MG63 (cell line): ENCODE results near the gene ARHGEF5. TPM values are rescaled to one million over a fixed set of nuclear protein-coding genes. Genes with fewer than 3 reads are reported as not detected.
A peak's percentile ranks its signal among the peaks of the same experiment; 100 is the strongest.
"Not testable (repeated sequence)": the region's sequence is repeated elsewhere in the genome, so short reads cannot be mapped to it uniquely, and the experiment has no call there.

Experiments used
- DNase-seq: peaks from one replicate; pipeline ENCODE4 v3.0.0-alpha.2; 2020
- H3K27me3 ChIP-seq: fragments of 250-450 bp; sonication (Bioruptor Pico); 2 replicates; pipeline ENCODE4 v1.5.1; 2020; ENCODE audit warnings: mild to moderate bottlenecking, moderate library complexity
- H3K36me3 ChIP-seq: fragments of 250-450 bp; sonication (Bioruptor Pico); 2 replicates; pipeline ENCODE4 v1.5.1; 2020; ENCODE audit warnings: mild to moderate bottlenecking, moderate library complexity
- H3K4me3 ChIP-seq: fragments of 250-450 bp; sonication (Bioruptor Pico); 2 replicates; pipeline ENCODE4 v1.5.1; 2020; ENCODE audit warnings: mild to moderate bottlenecking, moderate library complexity
- H3K9me3 ChIP-seq: fragments of 250-450 bp; sonication (Bioruptor Pico); 2 replicates; pipeline ENCODE4 v1.5.1; 2020; ENCODE audit warnings: mild to moderate bottlenecking, moderate library complexity
- total RNA-seq: library from RNA; depleted of rRNA; stranded (reverse); fragments of >200 nt; shearing (Covaris generic); gene quantifications from 2 replicates; pipeline ENCODE4 v1.2.3, GENCODE V29; 2014; ENCODE audit warnings: low replicate concordance

Gene ARHGEF5
- total RNA-seq, 1 experiment from 2014 or later, result 2.7 TPM

- not testable (repeated sequence) for H3K9me3 ChIP-seq, H3K4me3 ChIP-seq, DNase-seq, H3K36me3 ChIP-seq, H3K27me3 ChIP-seq
Observed at GRCh38 chr7:144365523-144365922, 10.3 kb downstream of the ARHGEF5 start.

GRCh38 chr7:144367250-144367649 lies 12.0 kb downstream of the ARHGEF5 start:
- not testable (repeated sequence) for H3K9me3 ChIP-seq, H3K27me3 ChIP-seq, H3K36me3 ChIP-seq, DNase-seq, H3K4me3 ChIP-seq

- H3K4me3 ChIP-seq, H3K36me3 ChIP-seq, DNase-seq, H3K9me3 ChIP-seq, H3K27me3 ChIP-seq: not testable (repeated sequence)
Observed at GRCh38 chr7:144369221-144369620, 14.0 kb downstream of the ARHGEF5 start.

- no peaks in the 10 kb centered on the region for H3K9me3 ChIP-seq
- H3K36me3 ChIP-seq, result no peaks in the 10 kb centered on the region
- H3K4me3 ChIP-seq, result no peak overlapping the region
- no peaks in the 10 kb centered on the region for H3K27me3 ChIP-seq
- no peak for DNase-seq
Observed at GRCh38 chr7:144378651-144379050, 23.4 kb downstream of the ARHGEF5 start.

GRCh38 chr7:144379776-144380384 lies 24.7 kb downstream of the ARHGEF5 start:
- no peaks in the 10 kb centered on the region for H3K36me3 ChIP-seq
- H3K4me3 ChIP-seq, result no peak overlapping the region
- DNase-seq, result no peak
- no peaks in the 10 kb centered on the region for H3K27me3 ChIP-seq
- H3K9me3 ChIP-seq, result no peaks in the 10 kb centered on the region

GRCh38 chr7:144384071-144384470 lies 28.9 kb downstream of the ARHGEF5 start:
- H3K27me3 ChIP-seq, result no peaks in the 10 kb centered on the region
- H3K4me3 ChIP-seq, result no peak overlapping the region
- no peaks in the 10 kb centered on the region for H3K9me3 ChIP-seq
- DNase-seq, result no peak
- no peaks in the 10 kb centered on the region for H3K36me3 ChIP-seq

GRCh38 chr7:144384555-144385245 lies 29.5 kb downstream of the ARHGEF5 start:
- no peaks in the 10 kb centered on the region for H3K36me3 ChIP-seq
- no peaks in the 10 kb centered on the region for H3K9me3 ChIP-seq
- no peaks in the 10 kb centered on the region for H3K27me3 ChIP-seq
- H3K4me3 ChIP-seq, result no peak overlapping the region
- DNase-seq, result peak; percentile 12

GRCh38 chr7:144386741-144387140 lies 31.5 kb downstream of the ARHGEF5 start:
- no peaks in the 10 kb centered on the region for H3K9me3 ChIP-seq
- no peak overlapping the region for H3K4me3 ChIP-seq
- no peaks in the 10 kb centered on the region for H3K27me3 ChIP-seq
- no peaks in the 10 kb centered on the region for H3K36me3 ChIP-seq
- DNase-seq, result no peak

- no peak for DNase-seq
- no peaks in the 10 kb centered on the region for H3K36me3 ChIP-seq
- no peak overlapping the region for H3K4me3 ChIP-seq
- no peaks in the 10 kb centered on the region for H3K27me3 ChIP-seq
- no peaks in the 10 kb centered on the region for H3K9me3 ChIP-seq
Observed at GRCh38 chr7:144388950-144389349, 33.7 kb downstream of the ARHGEF5 start.

GRCh38 chr7:144390481-144390880 lies 35.3 kb downstream of the ARHGEF5 start:
- no peak for DNase-seq
- Histone ChIP-seq H3K4me3 (no peak overlapping the region), H3K36me3 (no peaks in the 10 kb centered on the region), H3K27me3 (no peaks in the 10 kb centered on the region), H3K9me3 (no peaks in the 10 kb centered on the region)

- H3K9me3 ChIP-seq, result no peaks in the 10 kb centered on the region
Observed at GRCh38 chr7:144391014-144391413, 35.8 kb downstream of the ARHGEF5 start.

GRCh38 chr7:144391823-144392255 lies 36.6 kb downstream of the ARHGEF5 start:
- H3K9me3 ChIP-seq, result no peaks in the 10 kb centered on the region
- H3K4me3 ChIP-seq, result no peak overlapping the region
- no peak for DNase-seq
- no peaks in the 10 kb centered on the region for H3K36me3 ChIP-seq
- no peaks in the 10 kb centered on the region for H3K27me3 ChIP-seq

More at GRCh38 chr7:144391014-144391413, 35.8 kb downstream of the ARHGEF5 start:
- no peak for DNase-seq
- Histone ChIP-seq H3K4me3 (no peak overlapping the region), H3K27me3 (no peaks in the 10 kb centered on the region), H3K36me3 (no peaks in the 10 kb centered on the region)

GRCh38 chr7:144397086-144397485 lies 41.9 kb downstream of the ARHGEF5 start:
- no peaks in the 10 kb centered on the region for H3K27me3 ChIP-seq
- H3K4me3 ChIP-seq, result no peak overlapping the region
- DNase-seq, result no peak
- no peaks in the 10 kb centered on the region for H3K36me3 ChIP-seq
- no peaks in the 10 kb centered on the region for H3K9me3 ChIP-seq

GRCh38 chr7:144398291-144398690 lies 43.1 kb downstream of the ARHGEF5 start:
- Histone ChIP-seq H3K36me3 (no peaks in the 10 kb centered on the region), H3K9me3 (no peaks in the 10 kb centered on the region), H3K27me3 (no peaks in the 10 kb centered on the region), H3K4me3 (no peak overlapping the region)
- DNase-seq, result no peak

- no peaks in the 10 kb centered on the region for H3K27me3 ChIP-seq
- no peaks in the 10 kb centered on the region for H3K9me3 ChIP-seq
- DNase-seq, result no peak
- H3K36me3 ChIP-seq, result no peaks in the 10 kb centered on the region
- no peak overlapping the region for H3K4me3 ChIP-seq
Observed at GRCh38 chr7:144398911-144399310, 43.7 kb downstream of the ARHGEF5 start.

GRCh38 chr7:144399946-144400345 lies 44.7 kb downstream of the ARHGEF5 start:
- Histone ChIP-seq H3K36me3 (no peaks in the 10 kb centered on the region), H3K9me3 (no peaks in the 10 kb centered on the region), H3K27me3 (no peaks in the 10 kb centered on the region), H3K4me3 (no peak overlapping the region)
- DNase-seq, result no peak

GRCh38 chr7:144401490-144401889 lies 46.3 kb downstream of the ARHGEF5 start:
- no peaks in the 10 kb centered on the region for H3K36me3 ChIP-seq
- H3K4me3 ChIP-seq, result no peak overlapping the region
- no peak for DNase-seq
- H3K27me3 ChIP-seq, result no peaks in the 10 kb centered on the region
- H3K9me3 ChIP-seq, result no peaks in the 10 kb centered on the region

- no peaks in the 10 kb centered on the region for H3K36me3 ChIP-seq
- no peaks in the 10 kb centered on the region for H3K27me3 ChIP-seq
- no peak overlapping the region for H3K4me3 ChIP-seq
- no peak for DNase-seq
- H3K9me3 ChIP-seq, result no peaks in the 10 kb centered on the region
Observed at GRCh38 chr7:144403102-144403501, 47.9 kb downstream of the ARHGEF5 start.
